Measurements from ENCODE around the gene TRAM2.

DNA sequence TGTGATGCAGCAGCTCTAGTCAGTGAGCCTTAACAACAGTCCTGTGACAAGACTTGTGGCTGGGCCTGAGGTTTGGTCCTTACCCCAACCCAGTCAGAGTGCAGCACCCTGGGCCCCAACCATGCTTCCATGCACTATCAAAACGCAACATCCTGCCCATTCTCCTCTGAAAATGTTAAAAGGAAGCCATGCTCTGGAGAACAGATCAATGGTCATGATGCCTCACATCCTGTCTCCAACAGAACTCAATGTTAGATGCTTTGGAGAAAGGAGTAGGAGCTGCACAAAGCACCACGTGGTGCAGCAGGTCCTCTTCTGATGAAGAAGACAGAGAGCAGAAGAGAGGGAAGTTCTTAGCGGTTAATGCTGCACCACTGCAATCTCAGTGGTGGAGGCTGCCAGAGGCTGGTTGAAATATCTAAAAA is 41.9 kb downstream of the TRAM2 start:
- TF ChIP-seq MAX (IDR thresholded peaks at IDR 0.05; ENCODE audit: insufficient read depth, insufficient read length) (peak; percentile 83), CTCF (IDR thresholded peaks at IDR 0.05; ENCODE audit: extremely low read depth in 1 of 2, insufficient read depth in 1 of 2, low read depth in 1 of 2, low read length in 2 of 2) (no peak), EZH2 (IDR thresholded peaks at IDR 0.05; ENCODE audit: borderline replicate concordance, low read depth, low read length, severe bottlenecking) (no peak), POLR2A (IDR thresholded peaks at IDR 0.05; ENCODE audit: low read depth, low read length) (no peak), POLR2AphosphoS5 (IDR thresholded peaks at IDR 0.05; ENCODE audit: insufficient read depth, low read depth, low read length) (peak; percentile 83), JUN (IDR thresholded peaks at IDR 0.05; ENCODE audit: borderline replicate concordance, insufficient read depth, insufficient read length, low read depth) (peak; percentile 17), FOS (IDR thresholded peaks at IDR 0.05; ENCODE audit: borderline replicate concordance, insufficient read depth, low read length) (peak; percentile 81), MYC (IDR thresholded peaks at IDR 0.05; ENCODE audit: low read depth, low read length) (peak; percentile 35)

All from endothelial cell of umbilical vein (primary cell).